Panc1 (cell line): ENCODE results near the gene KLHL11. TPM values are rescaled to one million over a fixed set of nuclear protein-coding genes. Genes with fewer than 3 reads are reported as not detected.

Experiments
- ATAC-seq: fragments of 200-7000 bp; cut with Tn5 transposase; 2 replicates; pipeline ENCODE4 v1.9.1; 2020; ENCODE audit warnings: mild to moderate bottlenecking, moderate library complexity
- BruUV-seq: library from RNA; stranded (reverse); fragments of 400-500 nt; replicated peaks from 2 replicates; lab custom pipeline; 2021; lab: Mats Ljungman, UMichigan
- CTCF ChIA-PET: fragments of 300-600 bp; sonication (Branson Sonifier 250); formaldehyde crosslinking; loops from one replicate; lab custom pipeline; 2022; ENCODE audit warnings: antibody characterized with exemption; lab: Charles Lee
- POLR2A ChIA-PET: fragments of 300-600 bp; sonication (Branson Sonifier 250); formaldehyde crosslinking; loops from one replicate; lab custom pipeline; 2022; ENCODE audit warnings: antibody characterized with exemption; lab: Charles Lee
- DNase-seq: peaks from one replicate; pipeline ENCODE4 v3.0.0-alpha.2; 2010; ENCODE audit warnings: low read depth, low spot score
- H3K27ac ChIP-seq: 2 replicates; pipeline ENCODE4 v1.5.1; 2011; ENCODE audit warnings: mild to moderate bottlenecking, low read length, inconsistent platforms
- H3K27me3 ChIP-seq: fragments of 200-500 bp; sonication (Bioruptor generic); 2 replicates; pipeline ENCODE4 v1.6.0; 2014; ENCODE audit warnings: low read length, inconsistent platforms; ENCODE audit not compliant: control insufficient read depth, insufficient read depth
- H3K36me3 ChIP-seq: fragments of 200-500 bp; sonication (Bioruptor generic); 2 replicates; pipeline ENCODE4 v1.5.1; 2014; ENCODE audit warnings: inconsistent platforms, mild to moderate bottlenecking, low read length, moderate library complexity; ENCODE audit not compliant: control insufficient read depth, insufficient read depth
- H3K4me1 ChIP-seq: 2 replicates; pipeline ENCODE4 v1.5.1; 2011; ENCODE audit warnings: inconsistent platforms, mild to moderate bottlenecking, low read length, moderate library complexity; ENCODE audit not compliant: control insufficient read depth, insufficient read depth
- H3K4me3 ChIP-seq, 2 experiments: 2 replicates each; pipeline ENCODE4 v1.5.1; 2011 to 2012; ENCODE audit warnings: low read depth in 2 of 2, low read length in 2 of 2, mild to moderate bottlenecking in 2 of 2, inconsistent platforms in 1 of 2, moderate library complexity in 1 of 2
- H3K9me3 ChIP-seq: fragments of 200-500 bp; sonication (Bioruptor generic); 2 replicates; pipeline ENCODE4 v1.5.1; 2014; ENCODE audit warnings: low read depth, mild to moderate bottlenecking, inconsistent platforms, low read length, moderate library complexity; ENCODE audit not compliant: control insufficient read depth, insufficient read depth
- POLR2AphosphoS5 ChIP-seq: IDR thresholded peaks from 2 replicates; pipeline ENCODE4 v1.6.1; 2012; ENCODE audit warnings: mild to moderate bottlenecking, low read depth, low read length, moderate library complexity
- SIN3A ChIP-seq: IDR thresholded peaks from 2 replicates; pipeline ENCODE4 v1.6.1; 2012; ENCODE audit warnings: low read depth, mild to moderate bottlenecking, low read length, moderate library complexity, borderline replicate concordance; ENCODE audit not compliant: insufficient read depth
- TCF7L2 ChIP-seq: IDR thresholded peaks from 2 replicates; pipeline ENCODE4 v1.6.1; 2011; ENCODE audit warnings: mild to moderate bottlenecking, low read depth, low read length, inconsistent platforms
- in situ Hi-C: cut with HindIII; loops from 2 replicates; pipeline ENCODE4 v1.10.0; 2016; ENCODE audit warnings: low sequenced_read_pairs, low pct_unique_long_range_greater_than_20kb
- intact Hi-C: fragments of 100-400 bp; cut with micrococcal nuclease; formaldehyde crosslinking; loops from one replicate; pipeline ENCODE4 v1.10.0; 2022; ENCODE audit not compliant: unreplicated experiment
- total RNA-seq: library from RNA; stranded (reverse); gene quantifications from one replicate; pipeline ENCODE4 v1.2.1, GENCODE V29; 2021; ENCODE audit not compliant: unreplicated experiment
- TF ChIP-seq, protein P1 (sequence below): fragments of 450-650 bp; IDR thresholded peaks from 2 replicates; pipeline ENCODE4 v1.5.1; 2017; ENCODE audit warnings: mild to moderate bottlenecking
- TF ChIP-seq, protein P2 (sequence below), 2 experiments: IDR thresholded peaks; 2 replicates each; pipeline ENCODE4 v1.6.1; 2011 to 2012; ENCODE audit warnings: low read depth in 2 of 2, control low read depth in 1 of 2, low read length in 1 of 2, mild to moderate bottlenecking in 1 of 2, moderate library complexity in 1 of 2; ENCODE audit not compliant: insufficient read depth in 1 of 2

KLHL11 gene
- total RNA-seq, 1 experiment from 2014 or later: 12.5 TPM

- ChIA-PET CTCF (no interaction called here), POLR2A (no interaction called here)
- no peak for DNase-seq
- in situ Hi-C loops: no loop called here
- ATAC-seq: no peak
- Histone ChIP-seq H3K27ac (no peak overlapping the region), H3K9me3 (no peaks in the 10 kb centered on the region), H3K4me3 (no peak overlapping the region), H3K4me1 (peaks cover 13% of the 10 kb centered on the region), H3K27me3 (no peaks in the 10 kb centered on the region), H3K36me3 (peaks cover under 1% of the 10 kb centered on the region; the same call in 1 of the 2 replicates)
- TF ChIP-seq POLR2AphosphoS5 (no peak), TCF7L2 (no peak), SIN3A (no peak)
- TF ChIP-seq, protein P1, sequence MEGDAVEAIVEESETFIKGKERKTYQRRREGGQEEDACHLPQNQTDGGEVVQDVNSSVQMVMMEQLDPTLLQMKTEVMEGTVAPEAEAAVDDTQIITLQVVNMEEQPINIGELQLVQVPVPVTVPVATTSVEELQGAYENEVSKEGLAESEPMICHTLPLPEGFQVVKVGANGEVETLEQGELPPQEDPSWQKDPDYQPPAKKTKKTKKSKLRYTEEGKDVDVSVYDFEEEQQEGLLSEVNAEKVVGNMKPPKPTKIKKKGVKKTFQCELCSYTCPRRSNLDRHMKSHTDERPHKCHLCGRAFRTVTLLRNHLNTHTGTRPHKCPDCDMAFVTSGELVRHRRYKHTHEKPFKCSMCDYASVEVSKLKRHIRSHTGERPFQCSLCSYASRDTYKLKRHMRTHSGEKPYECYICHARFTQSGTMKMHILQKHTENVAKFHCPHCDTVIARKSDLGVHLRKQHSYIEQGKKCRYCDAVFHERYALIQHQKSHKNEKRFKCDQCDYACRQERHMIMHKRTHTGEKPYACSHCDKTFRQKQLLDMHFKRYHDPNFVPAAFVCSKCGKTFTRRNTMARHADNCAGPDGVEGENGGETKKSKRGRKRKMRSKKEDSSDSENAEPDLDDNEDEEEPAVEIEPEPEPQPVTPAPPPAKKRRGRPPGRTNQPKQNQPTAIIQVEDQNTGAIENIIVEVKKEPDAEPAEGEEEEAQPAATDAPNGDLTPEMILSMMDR: no peak
- TF ChIP-seq, protein P2, sequence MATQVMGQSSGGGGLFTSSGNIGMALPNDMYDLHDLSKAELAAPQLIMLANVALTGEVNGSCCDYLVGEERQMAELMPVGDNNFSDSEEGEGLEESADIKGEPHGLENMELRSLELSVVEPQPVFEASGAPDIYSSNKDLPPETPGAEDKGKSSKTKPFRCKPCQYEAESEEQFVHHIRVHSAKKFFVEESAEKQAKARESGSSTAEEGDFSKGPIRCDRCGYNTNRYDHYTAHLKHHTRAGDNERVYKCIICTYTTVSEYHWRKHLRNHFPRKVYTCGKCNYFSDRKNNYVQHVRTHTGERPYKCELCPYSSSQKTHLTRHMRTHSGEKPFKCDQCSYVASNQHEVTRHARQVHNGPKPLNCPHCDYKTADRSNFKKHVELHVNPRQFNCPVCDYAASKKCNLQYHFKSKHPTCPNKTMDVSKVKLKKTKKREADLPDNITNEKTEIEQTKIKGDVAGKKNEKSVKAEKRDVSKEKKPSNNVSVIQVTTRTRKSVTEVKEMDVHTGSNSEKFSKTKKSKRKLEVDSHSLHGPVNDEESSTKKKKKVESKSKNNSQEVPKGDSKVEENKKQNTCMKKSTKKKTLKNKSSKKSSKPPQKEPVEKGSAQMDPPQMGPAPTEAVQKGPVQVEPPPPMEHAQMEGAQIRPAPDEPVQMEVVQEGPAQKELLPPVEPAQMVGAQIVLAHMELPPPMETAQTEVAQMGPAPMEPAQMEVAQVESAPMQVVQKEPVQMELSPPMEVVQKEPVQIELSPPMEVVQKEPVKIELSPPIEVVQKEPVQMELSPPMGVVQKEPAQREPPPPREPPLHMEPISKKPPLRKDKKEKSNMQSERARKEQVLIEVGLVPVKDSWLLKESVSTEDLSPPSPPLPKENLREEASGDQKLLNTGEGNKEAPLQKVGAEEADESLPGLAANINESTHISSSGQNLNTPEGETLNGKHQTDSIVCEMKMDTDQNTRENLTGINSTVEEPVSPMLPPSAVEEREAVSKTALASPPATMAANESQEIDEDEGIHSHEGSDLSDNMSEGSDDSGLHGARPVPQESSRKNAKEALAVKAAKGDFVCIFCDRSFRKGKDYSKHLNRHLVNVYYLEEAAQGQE (IDR thresholded peaks at IDR 0.05; ENCODE audit: insufficient read depth in 1 of 2, low read depth in 2 of 2, low read length in 1 of 2): no peak
- BruUV-seq: no TSS peak
- intact Hi-C loops: no loop called here
Observed at GRCh38 chr17:41912925-41913324, 47.7 kb upstream of the KLHL11 start.

GRCh38 chr17:41910701-41911391, 45.6 kb upstream of the KLHL11 start:
- CTCF ChIA-PET: interaction anchor here (0.6 kb wide), 1 partner anchor 11 kb away, joined by 4 read pairs; no protein-coding TSS in a partner anchor
- POLR2A ChIA-PET: no interaction called here
- BruUV-seq: no TSS peak
- in situ Hi-C loops: no loop called here
- TF ChIP-seq, protein P2 (IDR thresholded peaks at IDR 0.05; ENCODE audit: insufficient read depth in 1 of 2, low read depth in 2 of 2, low read length in 1 of 2): no peak
- TF ChIP-seq SIN3A: no peak
- no peak for TF ChIP-seq TCF7L2
- TF ChIP-seq, protein P1: no peak
- no peak for TF ChIP-seq POLR2AphosphoS5
- Histone ChIP-seq H3K4me1 (peaks cover 7% of the 10 kb centered on the region), H3K9me3 (no peaks in the 10 kb centered on the region), H3K27ac (no peak overlapping the region), H3K36me3 (peaks cover 2% of the 10 kb centered on the region), H3K27me3 (no peaks in the 10 kb centered on the region), H3K4me3 (no peak overlapping the region)
- DNase-seq (no peak), ATAC-seq (no peak; the same call in 1 of the 2 replicates)
- intact Hi-C loops: no loop called here
